Activated T-cell treated with anti-CD3 and anti-CD28 coated beads, Interleukin-2, amount 50 U/mL, for 72 hours (primary cell): ENCODE results near the gene SERPINI1. TPM values are rescaled to one million over a fixed set of nuclear protein-coding genes. Genes with fewer than 3 reads are reported as not detected.
A peak's percentile ranks its signal among the peaks of the same experiment; 100 is the strongest.

Experiments
- ATAC-seq, 2 donors: fragments of 150-1000 bp; cut with Tn5 transposase; replicated peaks in 1 of 2; 2 replicates each; pipeline ENCODE4 v1.10.0; 2021; ENCODE audit warnings: moderate library complexity in 2 of 2, mild to moderate bottlenecking in 1 of 2
- DNase-seq, 2 donors: peaks; one replicate each; pipeline ENCODE4 v3.0.0; 2021 to 2022; ENCODE audit warnings: mixed read lengths in 1 of 2
- H3K27ac Mint-ChIP-seq: one replicate; pipeline ENCODE4 v1.8.0; 2022; ENCODE audit warnings: mild to moderate bottlenecking, moderate library complexity, mixed read lengths
- H3K27me3 Mint-ChIP-seq: one replicate; pipeline ENCODE4 v1.8.0; 2022; ENCODE audit warnings: low read depth, mixed read lengths
- H3K36me3 Mint-ChIP-seq, 2 donors: one replicate each; pipeline ENCODE4 v1.8.0; 2022; ENCODE audit warnings: mixed read lengths in 2 of 2, mild to moderate bottlenecking in 1 of 2; ENCODE audit not compliant: insufficient read depth in 2 of 2
- H3K4me1 Mint-ChIP-seq: one replicate; pipeline ENCODE4 v1.8.0; 2022; ENCODE audit warnings: low read depth, mixed read lengths
- H3K4me3 Mint-ChIP-seq, 2 donors: one replicate each; pipeline ENCODE4 v1.8.0; 2022; ENCODE audit warnings: mild to moderate bottlenecking in 2 of 2, mixed read lengths in 2 of 2, moderate library complexity in 2 of 2
- H3K9me3 Mint-ChIP-seq, 2 donors: one replicate each; pipeline ENCODE4 v1.8.0; 2022; ENCODE audit warnings: mixed read lengths in 2 of 2
- total RNA-seq, 2 donors: library from RNA; stranded (reverse); gene quantifications; one replicate each; pipeline ENCODE4 v1.2.3, GENCODE V29; 2022

Gene SERPINI1
- total RNA-seq, 2 donors from 2014 or later = 3.7 to 3.9 TPM

- Mint-ChIP-seq H3K27ac (no peak overlapping the region), H3K27me3 (no peaks in the 10 kb centered on the region), H3K36me3 (no peaks in the 10 kb centered on the region), H3K4me1 (peaks cover 30% of the 10 kb centered on the region), H3K9me3 (no peaks in the 10 kb centered on the region), H3K4me3 (no peak overlapping the region)
- no peak for DNase-seq
- no peak for ATAC-seq
These were observed 3.8 kb downstream of the SERPINI1 start for GRCh38 chr3:167739190-167739810.

- Mint-ChIP-seq H3K4me1 (peaks cover 32% of the 10 kb centered on the region), H3K36me3 (no peaks in the 10 kb centered on the region), H3K4me3 (no peak overlapping the region), H3K9me3 (no peaks in the 10 kb centered on the region), H3K27ac (no peak overlapping the region), H3K27me3 (no peaks in the 10 kb centered on the region)
- ATAC-seq (peak; percentile 73 to 88), DNase-seq (peak; percentile 25 to 27)
These were observed 5.6 kb downstream of the SERPINI1 start for GRCh38 chr3:167740961-167741587.

- H3K36me3 Mint-ChIP-seq = no peaks in the 10 kb centered on the region
- H3K4me1 Mint-ChIP-seq = peaks cover 23% of the 10 kb centered on the region
- H3K4me3 Mint-ChIP-seq = no peak overlapping the region
- H3K27me3 Mint-ChIP-seq = no peaks in the 10 kb centered on the region
- DNase-seq (no peak), ATAC-seq (no peak)
- H3K9me3 Mint-ChIP-seq = no peaks in the 10 kb centered on the region
- H3K27ac Mint-ChIP-seq = no peak overlapping the region
These were observed 6.8 kb downstream of the SERPINI1 start for GRCh38 chr3:167742338-167742737.

- Mint-ChIP-seq H3K4me3 (no peak overlapping the region), H3K27me3 (no peaks in the 10 kb centered on the region), H3K36me3 (no peaks in the 10 kb centered on the region), H3K9me3 (no peaks in the 10 kb centered on the region), H3K4me1 (peaks cover 14% of the 10 kb centered on the region), H3K27ac (no peak overlapping the region)
- ATAC-seq (no peak), DNase-seq (no peak)
These were observed 8.3 kb downstream of the SERPINI1 start for GRCh38 chr3:167743799-167744198.

GRCh38 chr3:167749209-167749608 lies 13.7 kb downstream of the SERPINI1 start:
- Mint-ChIP-seq H3K4me1 (peaks cover 6% of the 10 kb centered on the region), H3K27me3 (no peaks in the 10 kb centered on the region), H3K36me3 (no peaks in the 10 kb centered on the region), H3K27ac (no peak overlapping the region), H3K4me3 (no peak overlapping the region), H3K9me3 (no peaks in the 10 kb centered on the region)
- ATAC-seq (no peak), DNase-seq (no peak)

GRCh38 chr3:167749728-167750127 lies 14.2 kb downstream of the SERPINI1 start:
- Mint-ChIP-seq H3K27me3 (no peaks in the 10 kb centered on the region), H3K4me3 (no peak overlapping the region), H3K9me3 (no peaks in the 10 kb centered on the region), H3K27ac (no peak overlapping the region), H3K4me1 (peaks cover 6% of the 10 kb centered on the region), H3K36me3 (no peaks in the 10 kb centered on the region)
- DNase-seq (no peak), ATAC-seq (no peak)

- Mint-ChIP-seq H3K27ac (no peak overlapping the region), H3K4me3 (peak overlapping the region in 1 of 2 donors; percentile 28)
- ATAC-seq = no peak
These were observed 14.9 kb downstream of the SERPINI1 start for GRCh38 chr3:167750272-167750971.

GRCh38 chr3:167754049-167754448 lies 18.5 kb downstream of the SERPINI1 start:
- no peaks in the 10 kb centered on the region for H3K27me3 Mint-ChIP-seq
- H3K27ac Mint-ChIP-seq = no peak overlapping the region
- ATAC-seq (no peak), DNase-seq (no peak)
- no peaks in the 10 kb centered on the region for H3K36me3 Mint-ChIP-seq
- no peak overlapping the region for H3K4me3 Mint-ChIP-seq
- H3K9me3 Mint-ChIP-seq = no peaks in the 10 kb centered on the region
- peaks cover 5% of the 10 kb centered on the region for H3K4me1 Mint-ChIP-seq

More at GRCh38 chr3:167750272-167750971, 14.9 kb downstream of the SERPINI1 start:
- no peak for DNase-seq
- H3K36me3 Mint-ChIP-seq = no peaks in the 10 kb centered on the region
- peaks cover 6% of the 10 kb centered on the region for H3K4me1 Mint-ChIP-seq
- no peaks in the 10 kb centered on the region for H3K9me3 Mint-ChIP-seq
- H3K27me3 Mint-ChIP-seq = no peaks in the 10 kb centered on the region

GRCh38 chr3:167761302-167761701 lies 25.8 kb downstream of the SERPINI1 start:
- DNase-seq = no peak
- Mint-ChIP-seq H3K4me3 (no peak overlapping the region), H3K9me3 (peaks cover 0 to 6% of the 10 kb centered on the region in 2 donors), H3K36me3 (peaks cover 6 to 7% of the 10 kb centered on the region in 2 donors), H3K27ac (no peak overlapping the region), H3K4me1 (peaks cover 2% of the 10 kb centered on the region), H3K27me3 (no peaks in the 10 kb centered on the region)
- no peak for ATAC-seq

- no peaks in the 10 kb centered on the region for H3K4me1 Mint-ChIP-seq
These were observed 26.8 kb downstream of the SERPINI1 start for GRCh38 chr3:167762296-167762695.

GRCh38 chr3:167772992-167773391 lies 37.5 kb downstream of the SERPINI1 start:
- Mint-ChIP-seq H3K27ac (no peak overlapping the region), H3K27me3 (no peaks in the 10 kb centered on the region)
- no peak for ATAC-seq

More at GRCh38 chr3:167762296-167762695, 26.8 kb downstream of the SERPINI1 start:
- H3K27me3 Mint-ChIP-seq = no peaks in the 10 kb centered on the region
- H3K27ac Mint-ChIP-seq = no peak overlapping the region
- H3K9me3 Mint-ChIP-seq = peaks cover 0 to 7% of the 10 kb centered on the region in 2 donors
- peaks cover 6 to 7% of the 10 kb centered on the region in 2 donors for H3K36me3 Mint-ChIP-seq
- ATAC-seq (no peak), DNase-seq (no peak)
- no peak overlapping the region for H3K4me3 Mint-ChIP-seq

GRCh38 chr3:167773584-167773983 lies 38.1 kb downstream of the SERPINI1 start:
- peaks cover 0 to 1% of the 10 kb centered on the region in 2 donors for H3K36me3 Mint-ChIP-seq
- DNase-seq (no peak), ATAC-seq (no peak)
- peaks cover 0 to 2% of the 10 kb centered on the region in 2 donors for H3K9me3 Mint-ChIP-seq
- H3K27me3 Mint-ChIP-seq = no peaks in the 10 kb centered on the region
- H3K4me3 Mint-ChIP-seq = no peak overlapping the region
- H3K27ac Mint-ChIP-seq = no peak overlapping the region
- no peaks in the 10 kb centered on the region for H3K4me1 Mint-ChIP-seq

More at GRCh38 chr3:167772992-167773391, 37.5 kb downstream of the SERPINI1 start:
- Mint-ChIP-seq H3K36me3 (peaks cover 0 to 1% of the 10 kb centered on the region in 2 donors), H3K9me3 (no peaks in the 10 kb centered on the region), H3K4me3 (no peak overlapping the region), H3K4me1 (no peaks in the 10 kb centered on the region)
- DNase-seq = no peak

- Mint-ChIP-seq H3K36me3 (peaks cover 0 to 1% of the 10 kb centered on the region in 2 donors), H3K4me3 (no peak overlapping the region), H3K27me3 (no peaks in the 10 kb centered on the region), H3K4me1 (no peaks in the 10 kb centered on the region), H3K9me3 (peaks cover 0 to 2% of the 10 kb centered on the region in 2 donors), H3K27ac (no peak overlapping the region)
- ATAC-seq (no peak), DNase-seq (no peak)
These were observed 40.7 kb downstream of the SERPINI1 start for GRCh38 chr3:167776066-167776685.
